Measurements from ENCODE around the gene VAV3. TPM values are rescaled to one million over a fixed set of nuclear protein-coding genes. Genes with fewer than 3 reads are reported as not detected.

VAV3 gene
- total RNA-seq, 4 donors from 2014 or later = 1.9 to 5.8 (median 3.0) TPM

DNA sequence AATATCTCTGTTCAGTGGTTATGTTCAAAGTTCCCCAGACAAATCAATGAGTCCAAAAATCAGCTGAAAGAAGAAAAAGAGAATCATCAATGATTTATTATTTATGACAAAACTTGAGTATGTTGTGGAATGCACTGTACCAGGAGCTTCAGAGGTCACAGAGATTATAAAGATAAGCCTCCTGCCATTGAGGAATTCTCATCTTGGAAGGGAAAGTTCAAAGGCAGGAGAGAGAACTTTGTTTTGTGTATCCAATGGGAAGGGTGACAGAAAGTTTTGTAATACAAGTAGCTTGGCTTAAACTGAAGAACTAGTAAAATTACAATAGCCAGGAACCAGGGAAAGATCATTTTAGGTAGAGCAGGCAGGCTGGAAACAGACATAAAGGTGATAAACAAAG lies 367.7 kb downstream of the VAV3 start:
- TF ChIP-seq EP300 (IDR thresholded peaks at IDR 0.05) (no peak), POLR2A (IDR thresholded peaks at IDR 0.05; ENCODE audit: low read depth) (no peak), POLR2AphosphoS5 (IDR thresholded peaks at IDR 0.05) (no peak)
- TF ChIP-seq, protein P1, sequence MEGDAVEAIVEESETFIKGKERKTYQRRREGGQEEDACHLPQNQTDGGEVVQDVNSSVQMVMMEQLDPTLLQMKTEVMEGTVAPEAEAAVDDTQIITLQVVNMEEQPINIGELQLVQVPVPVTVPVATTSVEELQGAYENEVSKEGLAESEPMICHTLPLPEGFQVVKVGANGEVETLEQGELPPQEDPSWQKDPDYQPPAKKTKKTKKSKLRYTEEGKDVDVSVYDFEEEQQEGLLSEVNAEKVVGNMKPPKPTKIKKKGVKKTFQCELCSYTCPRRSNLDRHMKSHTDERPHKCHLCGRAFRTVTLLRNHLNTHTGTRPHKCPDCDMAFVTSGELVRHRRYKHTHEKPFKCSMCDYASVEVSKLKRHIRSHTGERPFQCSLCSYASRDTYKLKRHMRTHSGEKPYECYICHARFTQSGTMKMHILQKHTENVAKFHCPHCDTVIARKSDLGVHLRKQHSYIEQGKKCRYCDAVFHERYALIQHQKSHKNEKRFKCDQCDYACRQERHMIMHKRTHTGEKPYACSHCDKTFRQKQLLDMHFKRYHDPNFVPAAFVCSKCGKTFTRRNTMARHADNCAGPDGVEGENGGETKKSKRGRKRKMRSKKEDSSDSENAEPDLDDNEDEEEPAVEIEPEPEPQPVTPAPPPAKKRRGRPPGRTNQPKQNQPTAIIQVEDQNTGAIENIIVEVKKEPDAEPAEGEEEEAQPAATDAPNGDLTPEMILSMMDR (IDR thresholded peaks at IDR 0.05) = no peak
- Histone ChIP-seq H3K4me1 (peaks cover 0 to 31% (median 16%) of the 10 kb centered on the region in 4 donors), H3K36me3 (no peaks in the 10 kb centered on the region), H3K4me3 (no peak overlapping the region), H3K27me3 (no peaks in the 10 kb centered on the region), H3K9me3 (no peaks in the 10 kb centered on the region), H3K27ac (replicated peaks in 1 of 4) (no peak overlapping the region)
- intact Hi-C loops (cut with DNase I) = no loop called here
- no peak for DNase-seq (ENCODE audit: extremely low spot score)

DNA sequence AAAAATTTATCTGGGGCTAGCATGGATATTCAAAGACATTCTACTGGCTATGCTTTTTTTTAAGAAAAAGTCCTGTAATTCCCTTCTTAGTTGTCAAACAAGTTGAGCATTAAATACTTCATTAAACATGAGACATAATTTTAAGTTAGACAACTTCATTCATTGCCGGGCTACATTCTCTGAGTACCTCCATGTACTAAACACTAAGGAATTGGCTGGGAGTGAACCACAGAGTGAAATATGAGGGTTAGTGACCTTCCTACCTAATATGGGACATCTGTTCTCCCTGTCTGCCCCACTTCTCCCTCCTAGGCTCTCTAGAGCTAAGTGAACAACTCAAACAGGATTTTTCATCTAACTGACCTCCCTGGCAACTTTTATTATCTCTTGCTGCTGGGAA lies 370.4 kb downstream of the VAV3 start:
- TF ChIP-seq POLR2AphosphoS5 (IDR thresholded peaks at IDR 0.05) (no peak), POLR2A (IDR thresholded peaks at IDR 0.05; ENCODE audit: low read depth) (no peak), EP300 (IDR thresholded peaks at IDR 0.05) (no peak)
- TF ChIP-seq, protein P1 (IDR thresholded peaks at IDR 0.05) = no peak
- peak overlapping the region in 2 of 4 donors; percentile 1 to 11 for H3K27ac ChIP-seq (replicated peaks in 1 of 4)
- WGBS = 52% methylated on average over 1 of the region's 1 CpG
- H3K27me3 ChIP-seq = no peaks in the 10 kb centered on the region
- DNase-seq (ENCODE audit: extremely low spot score) = no peak
- intact Hi-C loops (cut with DNase I) = no loop called here
- peaks cover 0 to 24% (median 16%) of the 10 kb centered on the region in 4 donors for H3K4me1 ChIP-seq
- H3K9me3 ChIP-seq = no peaks in the 10 kb centered on the region
- H3K36me3 ChIP-seq = no peaks in the 10 kb centered on the region
- H3K4me3 ChIP-seq = no peak overlapping the region

DNA sequence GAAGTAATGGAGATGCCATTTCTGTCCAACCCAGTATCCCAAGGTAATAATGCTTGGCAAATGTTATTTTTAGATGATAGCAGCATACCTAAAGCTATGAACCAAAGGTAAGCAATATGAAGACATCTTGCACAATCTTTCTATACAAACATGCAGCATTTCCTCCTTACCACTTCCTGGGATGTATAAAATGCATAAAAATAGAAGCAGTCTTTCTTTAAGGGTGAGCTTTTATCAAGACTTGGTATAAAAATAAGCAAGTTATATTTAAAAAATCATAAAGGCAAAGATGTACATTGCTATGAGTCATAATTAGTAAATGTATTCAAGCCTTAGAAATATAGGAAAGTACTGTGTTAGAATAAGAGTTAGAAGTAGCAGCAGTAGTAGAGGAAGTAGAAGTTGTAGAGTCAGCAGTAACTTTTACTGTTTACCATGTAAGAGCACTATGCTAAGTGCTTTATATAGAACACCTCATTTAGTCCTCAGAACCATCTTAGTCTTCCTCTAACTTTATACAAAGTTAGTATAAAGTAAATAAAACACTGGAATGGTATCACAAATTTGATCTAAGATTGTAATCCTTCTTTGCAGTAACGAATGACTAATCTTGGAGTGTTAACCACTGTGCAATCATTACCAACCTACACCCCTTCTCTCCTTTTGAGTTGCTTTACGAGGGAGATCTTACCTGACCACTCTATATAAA lies 371.3 kb downstream of the VAV3 start:
- Histone ChIP-seq H3K27me3 (no peaks in the 10 kb centered on the region), H3K4me3 (no peak overlapping the region), H3K4me1 (peaks cover 0 to 24% (median 16%) of the 10 kb centered on the region in 4 donors), H3K36me3 (no peaks in the 10 kb centered on the region), H3K9me3 (no peaks in the 10 kb centered on the region), H3K27ac (replicated peaks in 1 of 4) (peak overlapping the region in 1 of 4 donors; percentile 43)
- WGBS = 60% methylated on average over 2 of the region's 2 CpGs
- TF ChIP-seq, protein P1 (IDR thresholded peaks at IDR 0.05) = no peak
- no peak for TF ChIP-seq POLR2AphosphoS5 (IDR thresholded peaks at IDR 0.05)
- TF ChIP-seq POLR2A (IDR thresholded peaks at IDR 0.05; ENCODE audit: low read depth) = no peak
- no peak for TF ChIP-seq EP300 (IDR thresholded peaks at IDR 0.05)
- intact Hi-C loops (cut with DNase I) = no loop called here
- DNase-seq (ENCODE audit: extremely low spot score) = no peak

DNA sequence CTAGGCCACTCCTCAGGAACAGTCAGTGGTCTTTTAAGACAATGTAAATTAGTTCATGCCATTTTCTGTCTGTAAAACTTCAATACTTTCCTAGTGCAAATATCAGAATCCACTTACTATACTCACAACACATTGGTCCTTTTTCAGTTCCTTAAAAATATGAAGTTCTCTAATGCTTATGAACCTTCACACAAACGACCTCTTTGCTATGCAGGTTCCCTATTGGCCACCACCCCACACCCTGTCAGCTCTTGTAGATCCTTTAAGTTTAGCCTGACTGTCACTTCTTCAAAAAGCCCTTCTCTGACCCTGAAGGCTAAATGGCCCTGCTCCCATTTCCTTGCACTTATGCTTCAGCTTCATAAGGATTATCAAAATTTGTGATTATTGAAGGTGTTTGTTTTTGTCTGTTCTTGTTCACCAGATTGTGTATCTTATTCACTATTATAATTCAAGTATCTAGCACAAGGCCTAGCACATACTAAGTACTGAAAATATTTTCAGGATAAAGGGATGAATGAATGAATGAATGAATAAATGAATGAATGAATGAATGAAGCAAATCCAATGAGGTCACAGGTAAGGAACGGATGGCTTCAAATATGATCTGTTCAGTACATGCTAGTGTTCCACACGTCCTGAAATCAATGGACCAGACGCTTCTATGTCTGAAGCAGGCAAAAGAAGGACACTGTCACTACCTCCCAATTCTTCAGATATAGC lies 373.9 kb downstream of the VAV3 start:
- Histone ChIP-seq H3K4me3 (no peak overlapping the region), H3K27ac (replicated peaks in 1 of 4) (no peak overlapping the region), H3K4me1 (peaks cover 0 to 24% (median 16%) of the 10 kb centered on the region in 4 donors), H3K9me3 (no peaks in the 10 kb centered on the region), H3K27me3 (no peaks in the 10 kb centered on the region), H3K36me3 (no peaks in the 10 kb centered on the region)
- 86% methylated on average over 4 of the region's 4 CpGs for WGBS
- intact Hi-C loops (cut with DNase I) = no loop called here
- TF ChIP-seq EP300 (IDR thresholded peaks at IDR 0.05) (no peak), POLR2A (IDR thresholded peaks at IDR 0.05; ENCODE audit: low read depth) (no peak), POLR2AphosphoS5 (IDR thresholded peaks at IDR 0.05) (no peak)
- TF ChIP-seq, protein P1 (IDR thresholded peaks at IDR 0.05) = no peak
- DNase-seq (ENCODE audit: extremely low spot score) = no peak
